AG04450 (cell line): ENCODE measurements around the gene KCNH6. TPM values are rescaled to one million over a fixed set of nuclear protein-coding genes. Genes with fewer than 3 reads are reported as not detected.
A peak's percentile ranks its signal among the peaks of the same experiment; 100 is the strongest.

Experiments
- CTCF ChIA-PET: fragments of 300-600, 350-600 bp; formaldehyde crosslinking; extraction: SDS; loops from one replicate; lab custom pipeline; 2022; ENCODE audit warnings: antibody characterized with exemption, inconsistent platforms; lab: Charles Lee
- POLR2A ChIA-PET: fragments of 350-600 bp; formaldehyde crosslinking; extraction: SDS; loops from one replicate; lab custom pipeline; 2021; ENCODE audit warnings: antibody characterized with exemption, inconsistent platforms; lab: Yijun Ruan, JAX
- DNase-seq: peaks from one replicate; pipeline ENCODE4 v3.0.0-alpha.2; 2011; ENCODE audit warnings: low read depth, low spot score
- H3K27ac ChIP-seq: one replicate; pipeline ENCODE4 v1.5.1; 2012; ENCODE audit warnings: low read depth, low read length, control low read depth
- H3K27me3 ChIP-seq: one replicate; pipeline ENCODE4 v1.6.0; 2012; ENCODE audit warnings: low read length; ENCODE audit not compliant: control insufficient read depth, insufficient read depth
- H3K4me3 ChIP-seq: 2 replicates; pipeline ENCODE4 v1.5.1; 2011; ENCODE audit warnings: mild to moderate bottlenecking, low read depth, low read length, control low read depth
- H3K9me3 ChIP-seq: 2 replicates; pipeline ENCODE4 v1.5.1; 2012; ENCODE audit warnings: low read length; ENCODE audit not compliant: control insufficient read depth, insufficient read depth
- polyA plus RNA-seq: library from polyadenylated mRNA; depleted of rRNA; stranded (reverse); fragments of >200 nt; gene quantifications from 2 replicates; pipeline ENCODE4 v1.2.3, GENCODE V29; 2011
- TF ChIP-seq, protein P1 (sequence below): IDR thresholded peaks from 2 replicates; pipeline ENCODE4 v1.5.1; 2011; ENCODE audit warnings: low read depth, low read length, control low read depth, inconsistent platforms

Gene KCNH6
- polyA plus RNA-seq, 1 experiment: 0.04 TPM

DNA sequence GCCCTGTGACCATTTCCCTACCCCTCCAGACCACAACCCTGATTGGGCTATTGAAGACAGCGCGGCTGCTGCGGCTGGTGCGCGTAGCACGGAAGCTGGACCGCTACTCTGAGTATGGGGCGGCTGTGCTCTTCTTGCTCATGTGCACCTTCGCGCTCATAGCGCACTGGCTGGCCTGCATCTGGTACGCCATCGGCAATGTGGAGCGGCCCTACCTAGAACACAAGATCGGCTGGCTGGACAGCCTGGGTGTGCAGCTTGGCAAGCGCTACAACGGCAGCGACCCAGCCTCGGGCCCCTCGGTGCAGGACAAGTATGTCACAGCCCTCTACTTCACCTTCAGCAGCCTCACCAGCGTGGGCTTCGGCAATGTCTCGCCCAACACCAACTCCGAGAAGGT, 12.5 kb downstream of the KCNH6 start:
- Histone ChIP-seq H3K9me3 (no peaks in the 10 kb centered on the region; the same call in 1 of the 2 replicates), H3K27ac (no peak overlapping the region), H3K27me3 (peaks cover 46% of the 10 kb centered on the region), H3K4me3 (no peak overlapping the region)
- CTCF ChIA-PET: no interaction called here
- no peak for DNase-seq
- POLR2A ChIA-PET: no interaction called here
- TF ChIP-seq, protein P1, sequence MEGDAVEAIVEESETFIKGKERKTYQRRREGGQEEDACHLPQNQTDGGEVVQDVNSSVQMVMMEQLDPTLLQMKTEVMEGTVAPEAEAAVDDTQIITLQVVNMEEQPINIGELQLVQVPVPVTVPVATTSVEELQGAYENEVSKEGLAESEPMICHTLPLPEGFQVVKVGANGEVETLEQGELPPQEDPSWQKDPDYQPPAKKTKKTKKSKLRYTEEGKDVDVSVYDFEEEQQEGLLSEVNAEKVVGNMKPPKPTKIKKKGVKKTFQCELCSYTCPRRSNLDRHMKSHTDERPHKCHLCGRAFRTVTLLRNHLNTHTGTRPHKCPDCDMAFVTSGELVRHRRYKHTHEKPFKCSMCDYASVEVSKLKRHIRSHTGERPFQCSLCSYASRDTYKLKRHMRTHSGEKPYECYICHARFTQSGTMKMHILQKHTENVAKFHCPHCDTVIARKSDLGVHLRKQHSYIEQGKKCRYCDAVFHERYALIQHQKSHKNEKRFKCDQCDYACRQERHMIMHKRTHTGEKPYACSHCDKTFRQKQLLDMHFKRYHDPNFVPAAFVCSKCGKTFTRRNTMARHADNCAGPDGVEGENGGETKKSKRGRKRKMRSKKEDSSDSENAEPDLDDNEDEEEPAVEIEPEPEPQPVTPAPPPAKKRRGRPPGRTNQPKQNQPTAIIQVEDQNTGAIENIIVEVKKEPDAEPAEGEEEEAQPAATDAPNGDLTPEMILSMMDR: no peak

DNA sequence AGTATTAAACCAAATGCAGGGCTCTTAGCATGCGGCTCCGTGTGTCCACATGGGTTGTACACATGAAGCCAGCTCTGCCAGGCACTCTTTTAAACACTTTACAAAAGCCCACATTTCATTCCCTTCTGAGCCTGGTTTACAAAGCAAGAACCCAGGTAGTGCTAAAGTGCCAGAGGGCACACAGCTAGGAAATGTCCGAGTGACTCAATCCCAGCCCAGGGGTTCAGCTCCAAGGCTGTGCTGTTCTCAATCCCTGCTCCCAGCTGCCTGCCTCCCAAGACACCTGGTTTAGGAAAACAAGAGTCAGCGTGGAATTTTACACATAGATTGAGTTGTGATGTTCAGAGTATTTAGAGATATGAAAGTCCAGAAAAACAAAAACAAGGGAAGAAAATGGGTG, 13.8 kb downstream of the KCNH6 start:
- ChIA-PET POLR2A (interaction anchor here (0.7 kb wide), 1 partner anchor 101 kb away, joined by 9 read pairs; no protein-coding TSS in a partner anchor), CTCF (no interaction called here)
- Histone ChIP-seq H3K27me3 (peaks cover 43% of the 10 kb centered on the region), H3K27ac (no peak overlapping the region), H3K4me3 (no peak overlapping the region), H3K9me3 (no peaks in the 10 kb centered on the region; the same call in 1 of the 2 replicates)
- TF ChIP-seq, protein P1: no peak
- DNase-seq: no peak

DNA sequence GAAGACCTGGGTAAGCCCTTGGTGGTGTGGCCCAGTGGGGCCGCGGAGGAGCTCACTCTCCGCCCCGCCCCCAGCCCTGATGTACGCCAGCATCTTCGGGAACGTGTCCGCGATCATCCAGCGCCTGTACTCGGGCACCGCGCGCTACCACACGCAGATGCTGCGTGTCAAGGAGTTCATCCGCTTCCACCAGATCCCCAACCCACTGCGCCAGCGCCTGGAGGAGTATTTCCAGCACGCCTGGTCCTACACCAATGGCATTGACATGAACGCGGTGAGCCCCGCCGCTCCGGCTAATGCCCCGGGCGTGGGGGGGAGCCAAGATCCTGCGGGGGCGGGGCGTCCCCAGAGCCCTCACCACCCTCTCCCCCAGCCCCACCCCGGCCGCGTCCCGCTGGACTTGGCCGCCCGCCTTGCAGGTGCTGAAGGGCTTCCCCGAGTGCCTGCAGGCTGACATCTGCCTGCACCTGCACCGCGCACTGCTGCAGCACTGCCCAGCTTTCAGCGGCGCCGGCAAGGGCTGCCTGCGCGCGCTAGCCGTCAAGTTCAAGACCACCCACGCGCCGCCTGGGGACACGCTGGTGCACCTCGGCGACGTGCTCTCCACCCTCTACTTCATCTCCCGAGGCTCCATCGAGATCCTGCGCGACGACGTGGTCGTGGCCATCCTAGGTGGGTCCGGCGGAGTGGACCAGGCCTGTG, 15.0 kb downstream of the KCNH6 start:
- H3K4me3 ChIP-seq: peak overlapping the region; percentile 7; the same call in 1 of the 2 replicates
- ChIA-PET CTCF (no interaction called here), POLR2A (no interaction called here)

DNA sequence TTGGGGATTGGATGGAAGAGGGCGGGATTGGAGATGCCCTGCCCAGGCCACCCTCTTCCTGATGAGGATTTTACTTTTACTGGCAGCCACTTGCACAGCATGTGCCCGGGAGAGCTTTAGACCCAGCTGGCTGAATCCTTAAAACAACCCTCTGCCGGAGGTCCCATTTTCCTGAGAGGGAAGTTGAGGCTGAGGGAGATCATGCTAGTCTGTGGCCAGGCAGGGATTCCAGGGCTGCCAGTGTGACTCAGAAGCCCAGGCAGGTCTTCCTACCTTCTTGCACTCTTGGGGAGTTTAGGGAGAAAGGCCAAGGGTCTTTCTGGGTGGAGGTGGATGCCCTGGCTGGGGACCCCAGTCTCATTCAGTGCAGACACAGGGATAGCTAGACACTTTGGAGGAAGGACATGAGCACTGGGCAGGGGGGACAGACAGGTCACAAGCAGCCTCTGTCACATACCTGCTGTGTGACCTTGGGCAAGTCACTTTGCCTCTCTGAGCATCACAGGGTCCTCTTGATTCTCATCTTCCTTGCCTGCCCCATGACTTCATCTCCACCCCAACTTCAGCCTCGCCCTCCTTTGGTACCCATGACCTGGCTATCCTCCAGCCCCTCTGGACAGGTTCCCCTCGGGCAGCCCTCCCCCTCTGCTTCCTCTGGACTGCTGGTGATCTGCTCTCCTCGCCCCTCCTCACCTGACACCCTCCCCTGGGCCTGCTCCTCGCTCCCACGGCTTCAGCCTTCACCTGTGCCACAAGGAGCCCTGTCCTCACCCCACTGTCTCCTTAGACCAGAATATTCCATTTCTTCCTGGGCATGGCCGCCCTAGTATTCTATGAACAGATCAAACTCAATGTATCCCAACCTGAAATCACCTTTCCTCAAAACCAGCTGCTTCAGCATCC, 15.8 kb downstream of the KCNH6 start:
- ChIA-PET POLR2A (no interaction called here), CTCF (no interaction called here)
- TF ChIP-seq, protein P1: no peak
- peaks cover 43% of the 10 kb centered on the region for H3K27me3 ChIP-seq
- no peak overlapping the region for H3K27ac ChIP-seq
- H3K9me3 ChIP-seq: no peaks in the 10 kb centered on the region; the same call in 1 of the 2 replicates
- DNase-seq: no peak
- no peak overlapping the region for H3K4me3 ChIP-seq

More for the DNA sequence above, 15.0 kb downstream of the KCNH6 start:
- H3K27ac ChIP-seq: no peak overlapping the region
- peaks cover 43% of the 10 kb centered on the region for H3K27me3 ChIP-seq
- no peaks in the 10 kb centered on the region; the same call in 1 of the 2 replicates for H3K9me3 ChIP-seq
- TF ChIP-seq, protein P1: no peak
- DNase-seq: no peak

DNA sequence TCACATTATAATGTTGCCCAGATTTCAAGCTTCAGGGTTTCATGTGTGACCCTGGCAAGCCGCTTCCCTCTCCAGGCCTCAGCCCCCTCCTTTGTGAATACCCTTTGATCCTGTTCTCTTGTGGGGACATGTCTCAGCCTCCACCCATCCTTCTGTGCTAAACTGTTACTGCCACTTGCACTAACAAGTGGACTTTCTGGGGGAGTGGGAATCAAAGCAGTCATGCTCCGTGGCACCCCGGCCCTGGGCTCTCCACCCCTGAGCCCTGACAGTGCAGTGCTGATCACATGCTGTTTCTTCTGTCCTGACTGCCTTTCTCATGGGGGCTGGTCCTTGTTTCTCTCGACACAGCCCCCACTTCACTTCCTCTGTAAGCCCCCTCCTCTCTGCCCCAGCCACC, 17.4 kb downstream of the KCNH6 start:
- POLR2A ChIA-PET: no interaction called here
- H3K27ac ChIP-seq: no peak overlapping the region
- CTCF ChIA-PET: no interaction called here
- DNase-seq: no peak
- H3K27me3 ChIP-seq: peaks cover 43% of the 10 kb centered on the region
- TF ChIP-seq, protein P1: no peak
- H3K4me3 ChIP-seq: no peak overlapping the region
- no peaks in the 10 kb centered on the region; the same call in 1 of the 2 replicates for H3K9me3 ChIP-seq
